Stimulated activated CD4-positive, alpha-beta T cell treated with anti-CD3 and anti-CD28 coated beads, Interleukin-15, amount 100 ng/mL, for 1 hour (primary cell): ENCODE results near the gene LYRM2.

ENCODE experiments used
- DNase-seq, 2 donors: peaks; one replicate each; pipeline ENCODE4 v3.0.0-alpha.2; 2020; ENCODE audit warnings: low read depth in 1 of 2, low spot score in 1 of 2

Gene LYRM2

GRCh38 chr6:89562093-89562973, 76.2 kb downstream of the LYRM2 start:
- no peak for DNase-seq

- no peak for DNase-seq
Observed at GRCh38 chr6:89559487-89559886, 79.1 kb downstream of the LYRM2 start.

- no peak for DNase-seq
Observed at GRCh38 chr6:89555806-89556205, 82.7 kb downstream of the LYRM2 start.

- DNase-seq, result no peak
Observed at GRCh38 chr6:89555031-89555430, 83.5 kb downstream of the LYRM2 start.

- DNase-seq, result no peak
Observed at GRCh38 chr6:89554106-89554505, 84.4 kb downstream of the LYRM2 start.

- no peak for DNase-seq
Observed at GRCh38 chr6:89553431-89553830, 85.1 kb downstream of the LYRM2 start.

GRCh38 chr6:89547281-89547680, 91.3 kb downstream of the LYRM2 start:
- DNase-seq, result no peak

GRCh38 chr6:89542866-89543265, 95.7 kb downstream of the LYRM2 start:
- no peak for DNase-seq

GRCh38 chr6:89542081-89542857, 96.3 kb downstream of the LYRM2 start:
- no peak for DNase-seq

GRCh38 chr6:89539779-89540178, 98.8 kb downstream of the LYRM2 start:
- no peak for DNase-seq

- DNase-seq, result no peak
Observed at GRCh38 chr6:89536231-89536630, 102.3 kb downstream of the LYRM2 start.

GRCh38 chr6:89530982-89531381, 107.6 kb downstream of the LYRM2 start:
- DNase-seq, result no peak

GRCh38 chr6:89528866-89529265, 109.7 kb downstream of the LYRM2 start:
- no peak for DNase-seq

GRCh38 chr6:89527634-89528033, 110.9 kb downstream of the LYRM2 start:
- DNase-seq, result no peak

- DNase-seq, result no peak
Observed at GRCh38 chr6:89526563-89526869, 112.0 kb downstream of the LYRM2 start.

- no peak for DNase-seq
Observed at GRCh38 chr6:89525786-89526562, 112.6 kb downstream of the LYRM2 start.

- DNase-seq, result no peak
Observed at GRCh38 chr6:89522778-89523177, 115.8 kb downstream of the LYRM2 start.

GRCh38 chr6:89520736-89521135, 117.8 kb downstream of the LYRM2 start:
- no peak for DNase-seq

- no peak for DNase-seq
Observed at GRCh38 chr6:89518352-89519055, 120.0 kb downstream of the LYRM2 start.
